H1 (cell line): ENCODE measurements around the gene KCNA10. TPM values are rescaled to one million over a fixed set of nuclear protein-coding genes. Genes with fewer than 3 reads are reported as not detected.

Source experiments
- CTCF ChIA-PET: fragments of 300-600 bp; sonication (Branson Sonifier 250); formaldehyde crosslinking; loops from one replicate; lab custom pipeline; 2021; ENCODE audit not compliant: partially characterized antibody; lab: Charles Lee
- POLR2A ChIA-PET: fragments of 300-600 bp; sonication (Branson Sonifier 250); formaldehyde crosslinking; loops from one replicate; lab custom pipeline; 2021; ENCODE audit warnings: inconsistent platforms; ENCODE audit not compliant: partially characterized antibody; lab: Charles Lee
- DNase-seq, 2 experiments: peaks; one replicate each; pipeline versions ENCODE4 v3.0.0 to v3.0.0-alpha.2; 2010 to 2022; ENCODE audit warnings: low spot score in 2 of 2, low read depth in 1 of 2, mixed read lengths in 1 of 2
- FAIRE-seq: peaks from 2 replicates; lab custom pipeline; 2011; peaks lifted over from hg19 to GRCh38; lab: Jason Lieb, UNC
- H2AFZ ChIP-seq: 2 replicates; pipeline ENCODE4 v1.8.1; 2012; ENCODE audit warnings: low read length, inconsistent platforms
- H2AK5ac ChIP-seq: 2 replicates; pipeline ENCODE4 v1.6.1; 2013; ENCODE audit warnings: low read depth, low read length
- H2BK120ac ChIP-seq: replicated peaks from 2 replicates; pipeline ENCODE3; 2013; ENCODE audit warnings: low read depth, low read length, inconsistent platforms
- H2BK12ac ChIP-seq: 2 replicates; pipeline ENCODE4 v1.6.1; 2013; ENCODE audit warnings: low read depth, low read length
- H2BK15ac ChIP-seq: 2 replicates; pipeline ENCODE4 v1.6.1; 2013; ENCODE audit warnings: low read length
- H2BK20ac ChIP-seq: 2 replicates; pipeline ENCODE4 v1.6.1; 2013; ENCODE audit warnings: low read length
- H2BK5ac ChIP-seq: 2 replicates; pipeline ENCODE4 v1.6.1; 2013; ENCODE audit warnings: low read depth, low read length
- H3K14ac ChIP-seq: 2 replicates; pipeline ENCODE4 v1.6.1; 2013; ENCODE audit warnings: inconsistent platforms; ENCODE audit not compliant: insufficient read length
- H3K18ac ChIP-seq: 2 replicates; pipeline ENCODE4 v1.6.1; 2013; ENCODE audit warnings: low read length; ENCODE audit errors: extremely low read depth
- H3K23ac ChIP-seq: 2 replicates; pipeline ENCODE4 v1.6.1; 2013; ENCODE audit warnings: inconsistent platforms; ENCODE audit not compliant: insufficient read length
- H3K23me2 ChIP-seq: 2 replicates; pipeline ENCODE4 v1.6.1; 2013; ENCODE audit warnings: low read depth, low read length
- H3K27ac ChIP-seq: 2 replicates; pipeline ENCODE4 v1.6.1; 2011; ENCODE audit warnings: low read depth, low read length, inconsistent platforms
- H3K27me3 ChIP-seq, 4 experiments: replicated peaks in 1 of 4; 1 replicate in 1 of 4; 2 replicates in 3 of 4; pipeline versions ENCODE4 v1.6.1 to v1.8.1; 2011 to 2013; ENCODE audit warnings: low read length in 3 of 4, mild to moderate bottlenecking in 3 of 4, inconsistent platforms in 2 of 4, mixed read lengths in 2 of 4, moderate library complexity in 1 of 4; ENCODE audit not compliant: control insufficient read depth in 3 of 4, insufficient read depth in 3 of 4; ENCODE audit errors: extremely low read depth in 1 of 4
- H3K36me3 ChIP-seq, 4 experiments: 2 replicates each; pipeline versions ENCODE4 v1.6.1 to v1.8.1; 2011 to 2013; ENCODE audit warnings: mild to moderate bottlenecking in 4 of 4, low read length in 3 of 4, moderate library complexity in 2 of 4, control low read depth in 1 of 4, inconsistent platforms in 1 of 4; ENCODE audit not compliant: insufficient read depth in 4 of 4, control insufficient read depth in 2 of 4
- H3K4ac ChIP-seq: replicated peaks from 2 replicates; pipeline ENCODE3; 2013; ENCODE audit warnings: low read length, low read depth, mixed read lengths, inconsistent platforms; ENCODE audit not compliant: insufficient read length
- H3K4me1 ChIP-seq, 4 experiments: replicated peaks in 1 of 4; 1 replicate in 1 of 4; 2 replicates in 3 of 4; pipeline versions ENCODE4 v1.6.1 to v1.8.1; 2011 to 2013; ENCODE audit warnings: low read length in 3 of 4, inconsistent platforms in 2 of 4, mixed read lengths in 1 of 4; ENCODE audit not compliant: insufficient read depth in 4 of 4, control insufficient read depth in 3 of 4
- H3K4me2 ChIP-seq, 2 experiments: 2 replicates each; pipeline versions ENCODE4 v1.6.1 to v1.8.1; 2011 to 2013; ENCODE audit warnings: low read depth in 2 of 2, low read length in 2 of 2, control low read depth in 1 of 2, inconsistent platforms in 1 of 2, mild to moderate bottlenecking in 1 of 2; ENCODE audit not compliant: insufficient read depth in 1 of 2
- H3K4me3 ChIP-seq, 4 experiments: fragments of 200-600, 300-600 bp in 1 of 4; sonication (generic), shearing (Covaris generic), sonication (Bioruptor Twin) in 1 of 4; 2 replicates each; pipeline versions ENCODE4 v1.5.1 to v1.8.1; 2011 to 2016; ENCODE audit warnings: low read length in 4 of 4, low read depth in 3 of 4, control low read depth in 2 of 4, inconsistent platforms in 2 of 4, mild to moderate bottlenecking in 2 of 4, mixed read lengths in 1 of 4, moderate library complexity in 1 of 4; ENCODE audit not compliant: insufficient read depth in 2 of 4; ENCODE audit errors: extremely low read depth in 1 of 4
- H3K56ac ChIP-seq: replicated peaks from 2 replicates; pipeline ENCODE3; 2013; ENCODE audit warnings: low read depth, mild to moderate bottlenecking, mixed read lengths, low read length, inconsistent platforms; ENCODE audit not compliant: insufficient read length
- H3K79me1 ChIP-seq: 2 replicates; pipeline ENCODE4 v1.6.1; 2013; ENCODE audit warnings: low read depth, low read length, control low read depth
- H3K79me2 ChIP-seq, 2 experiments: 2 replicates each; pipeline versions ENCODE4 v1.6.1 to v1.8.1; 2012 to 2013; ENCODE audit warnings: low read length in 2 of 2, mild to moderate bottlenecking in 2 of 2, inconsistent platforms in 1 of 2; ENCODE audit not compliant: insufficient read depth in 2 of 2, control insufficient read depth in 1 of 2
- H3K9ac ChIP-seq, 4 experiments: replicated peaks in 1 of 4; 1 replicate in 1 of 4; 2 replicates in 3 of 4; pipeline versions ENCODE4 v1.6.1 to v1.8.1; 2011 to 2013; ENCODE audit warnings: low read depth in 3 of 4, low read length in 3 of 4, control low read depth in 2 of 4, mild to moderate bottlenecking in 2 of 4, moderate library complexity in 2 of 4, inconsistent platforms in 1 of 4; ENCODE audit errors: extremely low read depth in 1 of 4
- H3K9me3 ChIP-seq, 2 experiments: 2 replicates each; pipeline versions ENCODE4 v1.6.1 to v1.8.1; 2012 to 2013; ENCODE audit warnings: mild to moderate bottlenecking in 2 of 2, moderate library complexity in 2 of 2, control low read depth in 1 of 2, inconsistent platforms in 1 of 2, low read depth in 1 of 2, low read length in 1 of 2, mixed read lengths in 1 of 2; ENCODE audit not compliant: insufficient read depth in 2 of 2
- H4K20me1 ChIP-seq, 2 experiments: replicated peaks in 1 of 2; 2 replicates each; pipeline versions ENCODE3 to v1.8.1; 2011 to 2013; ENCODE audit warnings: inconsistent platforms in 2 of 2, low read length in 2 of 2, mild to moderate bottlenecking in 1 of 2; ENCODE audit not compliant: insufficient read depth in 2 of 2, control insufficient read depth in 1 of 2
- H4K5ac ChIP-seq: 2 replicates; pipeline ENCODE4 v1.6.1; 2013; ENCODE audit warnings: low read length, low read depth, mixed read lengths, inconsistent platforms; ENCODE audit not compliant: insufficient read length
- H4K8ac ChIP-seq: 2 replicates; pipeline ENCODE4 v1.8.0; 2013; ENCODE audit warnings: mild to moderate bottlenecking, moderate library complexity, low read length, inconsistent platforms; ENCODE audit not compliant: insufficient read depth; ENCODE audit errors: extremely low read depth
- H4K91ac ChIP-seq: replicated peaks from 2 replicates; pipeline ENCODE3; 2013; ENCODE audit warnings: low read length, mixed read lengths, inconsistent platforms; ENCODE audit not compliant: insufficient read length
- BRCA1 ChIP-seq: IDR thresholded peaks from 2 replicates; pipeline ENCODE4 v1.6.1; 2012; ENCODE audit warnings: low read depth, low read length, improper control_type of control experiment
- CEBPB ChIP-seq: IDR thresholded peaks from 2 replicates; pipeline ENCODE4 v1.6.1; 2012; ENCODE audit warnings: low read depth, low read length
- KDM1A ChIP-seq: fragments of 200-600, 300-600 bp; sonication (generic); IDR thresholded peaks from 2 replicates; pipeline ENCODE4 v1.7.1; 2016; ENCODE audit warnings: mild to moderate bottlenecking, low read length, borderline replicate concordance
- MAX ChIP-seq: IDR thresholded peaks from 2 replicates; pipeline ENCODE4 v1.6.1; 2012; ENCODE audit warnings: inconsistent platforms
- RAD21 ChIP-seq, 2 experiments: IDR thresholded peaks in 1 of 2; conservative IDR thresholded peaks in 1 of 2; 2 replicates each; pipeline ENCODE4 v1.6.1; 2011; ENCODE audit warnings: low read depth in 2 of 2, low read length in 2 of 2, improper control_type of control experiment in 1 of 2, inconsistent platforms in 1 of 2, mild to moderate bottlenecking in 1 of 2, moderate library complexity in 1 of 2
- RNF2 ChIP-seq: fragments of 200-900, 300-1000 bp; sonication (generic); IDR thresholded peaks from 2 replicates; pipeline ENCODE4 v1.7.1; 2016; ENCODE audit warnings: borderline replicate concordance, low read depth, mild to moderate bottlenecking, antibody characterized with exemption, low read length; ENCODE audit not compliant: poor library complexity, severe bottlenecking; ENCODE audit errors: missing control alignments
- SAP30 ChIP-seq: fragments of 300-600 bp; sonication (generic); IDR thresholded peaks from 2 replicates; pipeline ENCODE4 v1.7.1; 2012; ENCODE audit warnings: low read length, moderate library complexity, mild to moderate bottlenecking, inconsistent platforms; ENCODE audit not compliant: insufficient read depth, insufficient replicate concordance
- SIRT6 ChIP-seq: IDR thresholded peaks from one replicate; pipeline ENCODE4 v1.7.1; 2012; ENCODE audit warnings: low read length, inconsistent platforms
- SIX5 ChIP-seq: IDR thresholded peaks from 2 replicates; pipeline ENCODE4 v1.6.1; 2011; ENCODE audit warnings: mild to moderate bottlenecking, low read depth, low read length
- SP2 ChIP-seq: IDR thresholded peaks from 2 replicates; pipeline ENCODE4 v1.6.1; 2012; ENCODE audit warnings: mild to moderate bottlenecking, low read length, inconsistent platforms
- SP4 ChIP-seq: IDR thresholded peaks from 2 replicates; pipeline ENCODE4 v1.6.1; 2012; ENCODE audit warnings: low read length, inconsistent platforms
- SRF ChIP-seq: IDR thresholded peaks from 2 replicates; pipeline ENCODE4 v1.6.1; 2011; ENCODE audit warnings: mild to moderate bottlenecking, low read depth, low read length, moderate library complexity
- USF2 ChIP-seq: IDR thresholded peaks from 2 replicates; pipeline ENCODE4 v1.6.1; 2011; ENCODE audit warnings: low read length, improper control_type of control experiment
- WGBS, 2 experiments: shearing (Covaris generic) in 1 of 2; methylation state at CpG; one replicate each; pipeline versions ENCODE4 v1.1.6 to v1.1.7; 2013 to 2015; ENCODE audit warnings: low lambda C conversion rate in 2 of 2, mixed read lengths in 2 of 2, inconsistent platforms in 1 of 2, low coverage in 1 of 2, missing lambda C conversion rate in 1 of 2; ENCODE audit not compliant: insufficient replicate concordance in 2 of 2, insufficient coverage in 1 of 2, insufficient read length in 1 of 2; ENCODE audit errors: extremely low coverage in 1 of 2, missing lambda C conversion rate in 1 of 2; 5-methylcytosine and 5-hydroxymethylcytosine counted together
- polyA plus RNA-seq, 7 experiments: library from polyadenylated mRNA; depleted of rRNA in 3 of 7; stranded (reverse) in 5 of 7; unstranded in 2 of 7; fragments of >200 nt in 5 of 7; fragments of 200-250 nt in 2 of 7; gene quantifications; 1 replicate in 5 of 7; 2 replicates in 1 of 7; 4 replicates in 1 of 7; pipeline versions ENCODE4 v1.2.1 to v1.2.3, GENCODE V29; 2011 to 2013; ENCODE audit warnings: missing spikeins in 2 of 7, mixed read lengths in 2 of 7
- total RNA-seq: library from RNA; stranded (reverse); fragmentation: NEBNext Ultra II Directional; extraction: Animal tissue kit (Norgen Biotek cat#: 25700); gene quantifications from 2 replicates; pipeline ENCODE4 v1.2.1, GENCODE V29; 2021

The KCNA10 gene
- total and polyA plus RNA-seq, 2 of the 8 experiments (the other 6 are each of a cell fraction or from before 2014, with no cell fraction given), result not detected

GRCh38 chr1:110478886-110479285 is 40.1 kb downstream of the KCNA10 start:
- CTCF ChIA-PET, result interaction anchor here (0.7 to 8.5 kb wide), 9 partner anchors 10 to 282 kb away, joined by 3 to 126 read pairs (median 7); no protein-coding TSS in a partner anchor
- Histone ChIP-seq H2BK12ac (no peak overlapping the region), H3K23me2 (no peaks in the 10 kb centered on the region), H2AFZ (no peak overlapping the region), H3K27ac (no peak overlapping the region), H4K20me1 (no peaks in the 10 kb centered on the region), H3K4ac (no peak overlapping the region), H2AK5ac (no peak overlapping the region), H3K56ac (no peak overlapping the region), H2BK120ac (no peak overlapping the region), H3K27me3 (no peaks in the 10 kb centered on the region; a peak in 2 of 7 replicates), H3K79me2 (no peaks in the 10 kb centered on the region), H3K36me3 (no peaks in the 10 kb centered on the region), H3K4me2 (no peak overlapping the region), H4K8ac (no peak overlapping the region), H3K14ac (no peak overlapping the region), H3K9ac (no peak overlapping the region), H4K91ac (no peak overlapping the region), H2BK20ac (no peak overlapping the region), H3K4me3 (no peak overlapping the region), H3K9me3 (no peaks in the 10 kb centered on the region), H2BK5ac (no peak overlapping the region), H3K18ac (no peak overlapping the region), H3K23ac (no peak overlapping the region), H4K5ac (no peak overlapping the region), H3K79me1 (no peaks in the 10 kb centered on the region; the same call in 1 of the 2 replicates), H2BK15ac (peak overlapping the region; percentile 81), H3K4me1 (peaks cover 6 to 18% (median 10%) of the 10 kb centered on the region in 4 experiments)
- POLR2A ChIA-PET, result no interaction called here
- DNase-seq, result no peak
- 87% methylated on average over 8 of the region's 8 CpGs; no CpG with 5 or more reads in 1 of the 2 experiments for WGBS, 2 experiments
- FAIRE-seq, result no peak
- TF ChIP-seq RAD21 (IDR thresholded peaks at IDR 0.05 in 1 of 2, conservative IDR thresholded peaks at IDR 0.05 in 1 of 2; ENCODE audit: low read depth in 2 of 2, low read length in 2 of 2), result no peak
- no peak for TF ChIP-seq SIX5
- no peak for TF ChIP-seq SP2
- TF ChIP-seq CEBPB, result no peak
- TF ChIP-seq MAX, result no peak
- TF ChIP-seq SRF, result no peak
- TF ChIP-seq SP4, result no peak
- TF ChIP-seq RNF2, result no peak
- TF ChIP-seq KDM1A, result no peak
- no peak for TF ChIP-seq SAP30
- no peak for TF ChIP-seq USF2
- TF ChIP-seq SIRT6, result no peak
- no peak for TF ChIP-seq BRCA1
